ENCODE results near the gene SCAMP2.
"Not testable (repeated sequence)": the region's sequence is repeated elsewhere in the genome, so short reads cannot be mapped to it uniquely, and the experiment has no call there.

The SCAMP2 gene, protein sequence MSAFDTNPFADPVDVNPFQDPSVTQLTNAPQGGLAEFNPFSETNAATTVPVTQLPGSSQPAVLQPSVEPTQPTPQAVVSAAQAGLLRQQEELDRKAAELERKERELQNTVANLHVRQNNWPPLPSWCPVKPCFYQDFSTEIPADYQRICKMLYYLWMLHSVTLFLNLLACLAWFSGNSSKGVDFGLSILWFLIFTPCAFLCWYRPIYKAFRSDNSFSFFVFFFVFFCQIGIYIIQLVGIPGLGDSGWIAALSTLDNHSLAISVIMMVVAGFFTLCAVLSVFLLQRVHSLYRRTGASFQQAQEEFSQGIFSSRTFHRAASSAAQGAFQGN

DNA sequence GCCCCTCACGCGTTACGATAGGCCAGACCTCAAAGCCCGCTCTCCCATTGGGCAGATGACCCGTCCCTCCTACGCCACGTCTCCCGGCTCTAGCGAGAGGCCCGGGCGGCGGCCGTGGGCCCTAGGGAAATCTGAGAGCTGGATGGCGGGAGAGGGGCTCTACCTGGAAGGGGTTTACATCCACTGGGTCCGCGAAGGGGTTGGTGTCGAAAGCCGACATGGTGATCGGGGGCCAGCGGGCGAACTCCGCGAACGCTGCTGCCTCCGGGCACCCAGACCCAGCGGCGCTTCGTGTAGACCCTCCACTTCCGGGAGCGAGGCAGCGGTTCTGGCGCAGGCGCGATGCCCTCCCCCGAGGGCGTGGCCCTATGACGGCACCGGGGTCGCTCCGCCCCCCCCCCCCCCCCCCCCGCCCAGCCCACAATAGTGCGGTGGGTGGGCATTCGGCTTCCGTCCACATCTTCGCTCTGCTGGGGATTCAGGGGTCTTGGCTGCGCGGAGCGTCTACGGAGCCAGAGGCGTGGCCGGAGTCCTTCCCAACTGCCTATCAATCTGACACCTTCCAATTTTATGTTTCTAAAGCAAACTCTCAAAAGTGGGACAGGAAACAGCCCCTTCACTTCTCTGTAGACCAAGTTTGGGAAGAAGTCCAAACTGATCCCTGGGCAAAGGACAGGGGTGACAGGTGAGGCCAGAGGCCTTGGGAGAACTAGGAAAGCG lies at the start of gene SCAMP2:
Gene SCAMP2 (minus strand): TSS at position 330 of the 720 bp plus-strand sequence. CDS start 110 bp downstream, at position 220.
- DNase-seq = peak; percentile 95

- DNase-seq = no peak
Observed at GRCh38 chr15:74920456-74920855, 47.3 kb upstream of the SCAMP2 start.

- DNase-seq = no peak
Observed at GRCh38 chr15:74917676-74918075, 44.5 kb upstream of the SCAMP2 start.

GRCh38 chr15:74913799-74914198 lies 40.6 kb upstream of the SCAMP2 start:
- not testable (repeated sequence) for DNase-seq

- DNase-seq = no peak
Observed at GRCh38 chr15:74913041-74913440, 39.9 kb upstream of the SCAMP2 start.

DNA sequence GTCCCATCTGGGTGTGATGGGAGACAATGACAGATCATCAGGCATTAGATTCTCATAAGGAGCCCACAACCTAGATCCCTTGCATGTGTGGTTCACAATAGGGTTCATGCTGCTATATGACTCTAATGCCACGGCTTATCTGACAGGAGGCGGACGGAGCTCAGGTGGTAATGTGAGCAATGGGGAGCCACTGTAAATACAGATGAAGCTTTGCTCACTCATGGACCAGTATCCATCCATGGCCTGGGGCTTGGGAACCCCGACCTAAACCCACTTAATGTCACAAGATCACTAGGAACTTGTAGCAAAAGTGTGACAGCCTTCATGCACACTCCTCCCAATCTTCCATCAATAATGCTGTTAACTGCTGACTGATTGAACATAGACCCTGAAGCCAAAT lies 35.5 kb upstream of the SCAMP2 start:
- DNase-seq = no peak

DNA sequence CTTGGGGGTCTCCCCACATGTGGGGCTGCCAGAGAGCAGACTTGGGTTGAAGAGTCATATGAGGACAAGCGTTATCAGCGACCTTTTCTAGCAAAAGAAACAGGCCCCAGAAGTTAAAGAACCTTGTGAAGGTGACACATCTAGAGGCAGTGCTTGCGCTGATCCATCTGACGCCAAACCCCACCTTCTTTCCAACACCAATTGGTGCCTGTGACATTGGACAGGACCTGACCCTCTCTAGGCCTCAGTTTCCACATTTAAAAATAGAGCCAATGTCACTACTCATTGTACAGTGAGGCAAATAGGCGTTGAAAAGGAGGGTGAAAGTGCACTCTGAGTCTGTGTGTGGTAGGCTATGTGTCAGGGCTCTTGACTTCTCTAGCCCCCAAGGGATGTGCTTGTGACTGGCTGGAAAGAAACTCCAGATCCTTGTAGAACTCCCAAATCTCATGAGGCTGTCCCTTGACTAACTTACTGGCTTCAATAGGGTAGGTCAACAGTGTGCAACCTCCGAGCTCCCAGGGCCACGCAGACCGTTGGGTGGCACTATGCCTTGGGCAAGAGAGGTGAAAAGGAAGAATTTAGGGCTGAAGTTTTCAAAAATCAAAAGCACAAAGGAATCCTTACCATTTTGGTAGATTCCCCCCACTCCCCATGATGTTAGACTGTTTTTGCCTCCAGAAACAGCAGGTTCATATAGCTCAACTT lies 34.2 kb upstream of the SCAMP2 start:
- DNase-seq = no peak

DNA sequence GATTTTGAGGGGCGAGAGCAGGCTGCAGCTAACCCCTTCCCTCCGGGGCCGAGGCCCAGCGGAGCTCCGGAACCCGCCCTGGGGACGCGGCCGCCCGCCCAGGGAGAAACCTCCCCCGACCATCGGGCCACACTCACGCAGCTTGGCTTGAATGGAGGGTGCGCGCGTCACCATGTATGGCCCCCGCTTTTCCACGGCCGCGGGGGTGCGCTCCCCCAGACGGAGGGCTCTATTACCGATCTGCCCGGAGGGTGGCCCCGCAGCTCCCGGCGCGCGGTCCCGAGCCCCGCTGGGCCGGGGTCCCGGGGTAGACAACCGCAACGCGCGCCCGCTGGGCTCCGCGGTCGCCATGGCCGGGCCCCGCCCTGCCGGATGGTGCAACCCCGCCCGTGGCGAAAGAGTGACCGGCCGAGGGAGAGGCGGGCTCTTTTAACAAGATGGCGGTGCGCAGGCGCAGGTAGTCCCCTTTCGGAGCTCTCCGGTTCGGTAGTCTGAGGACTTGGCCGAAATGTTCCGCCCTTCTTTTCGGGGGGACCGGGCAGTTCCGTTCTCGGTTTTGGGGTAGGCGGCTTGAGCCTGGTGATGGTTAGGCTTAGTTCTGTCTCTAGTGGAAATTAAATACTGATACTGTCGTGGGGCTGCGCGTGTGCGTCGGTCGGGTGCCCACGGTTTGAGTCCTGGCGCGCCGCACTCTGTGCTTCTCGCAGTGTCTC lies 33.4 kb upstream of the SCAMP2 start, which contains the start of gene FAM219B:
Gene FAM219B (minus strand): TSS at position 402 of the 713 bp plus-strand sequence. CDS start 51 bp downstream, at position 351.
- DNase-seq = peak; percentile 69

DNA sequence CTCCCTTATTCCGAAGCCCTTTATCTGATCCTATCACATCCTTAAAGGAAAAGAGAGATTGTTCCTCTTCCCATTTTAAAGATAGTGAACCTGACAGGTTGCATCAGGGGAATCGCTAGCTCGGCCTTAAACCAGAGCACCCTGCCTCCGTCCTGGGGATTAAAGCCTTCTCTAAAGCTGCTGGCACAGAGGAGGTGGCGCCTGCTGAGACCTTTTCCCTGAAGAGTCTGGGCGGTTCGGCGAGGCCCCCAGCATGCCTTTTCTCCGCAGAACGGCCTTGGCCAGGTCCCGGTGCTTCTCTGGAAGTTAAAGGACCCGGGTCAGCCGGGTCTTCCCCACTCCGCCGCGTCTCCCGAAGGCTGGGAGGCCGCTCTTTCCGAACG lies 32.9 kb upstream of the SCAMP2 start:
- DNase-seq = no peak

GRCh38 chr15:74904190-74904805 lies 31.1 kb upstream of the SCAMP2 start:
- DNase-seq = no peak

DNA sequence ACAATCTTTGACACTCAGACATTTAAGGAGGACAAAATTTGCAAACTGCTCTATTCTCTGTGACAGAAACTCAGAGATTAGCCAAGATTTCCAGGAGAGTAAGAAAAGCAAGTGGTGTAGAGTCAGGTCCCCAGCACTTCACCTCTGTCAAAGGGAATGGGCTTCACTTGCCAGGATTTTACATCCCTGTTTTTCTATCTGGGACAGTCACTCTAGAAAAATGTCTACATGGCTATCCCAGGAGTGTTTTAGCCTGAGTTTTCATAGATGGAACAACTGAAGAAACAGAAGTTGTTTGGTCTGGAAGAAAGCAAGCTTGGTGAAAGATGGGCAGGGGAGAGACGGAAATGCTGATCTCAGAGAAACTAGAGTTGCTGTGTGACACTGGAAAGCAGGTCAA lies 30.5 kb upstream of the SCAMP2 start:
- no peak for DNase-seq

GRCh38 chr15:74902295-74903075 lies 29.3 kb upstream of the SCAMP2 start:
- DNase-seq = no peak

- peak; percentile 34 for DNase-seq
Observed at GRCh38 chr15:74901612-74902063, 28.5 kb upstream of the SCAMP2 start.

DNA sequence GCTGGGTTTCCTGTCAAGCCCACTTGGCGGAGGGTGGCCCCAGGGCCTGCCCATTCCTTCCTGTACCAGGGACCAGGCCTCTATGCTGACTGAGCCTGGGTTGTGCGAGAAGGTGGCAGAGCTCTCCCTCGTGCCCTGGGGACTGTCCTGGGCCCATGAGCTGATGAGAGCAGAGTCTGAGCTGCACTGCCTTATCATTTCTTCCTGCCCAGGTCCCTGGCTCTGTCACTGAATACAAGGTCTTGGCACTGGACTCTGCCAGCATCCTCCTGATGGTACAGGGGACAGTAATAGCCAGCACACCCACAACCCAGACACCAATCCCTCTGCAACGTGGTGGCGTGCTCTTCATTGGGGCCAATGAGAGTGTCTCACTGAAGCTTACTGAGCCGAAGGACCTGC lies 24.1 kb upstream of the SCAMP2 start:
- no peak for DNase-seq

DNA sequence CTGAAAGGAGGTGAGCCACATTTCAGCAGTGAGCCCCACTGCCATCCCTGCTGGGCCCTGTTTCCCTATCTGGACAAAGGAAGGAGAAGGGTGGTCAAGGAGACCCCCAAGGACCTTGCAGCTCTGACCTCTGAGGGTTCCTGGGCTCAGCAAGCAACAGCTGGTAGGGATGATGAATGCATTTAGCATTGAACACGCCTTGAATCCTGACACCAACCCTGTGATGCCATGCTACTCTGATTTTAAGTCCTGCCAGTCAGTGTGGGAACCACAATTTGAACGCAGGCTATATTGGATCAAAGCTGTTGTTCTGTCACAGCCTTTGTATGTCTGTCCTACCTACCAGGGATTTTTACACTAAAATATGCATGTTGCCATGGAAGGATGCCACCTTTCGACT lies 23.2 kb upstream of the SCAMP2 start:
- no peak for DNase-seq

DNA sequence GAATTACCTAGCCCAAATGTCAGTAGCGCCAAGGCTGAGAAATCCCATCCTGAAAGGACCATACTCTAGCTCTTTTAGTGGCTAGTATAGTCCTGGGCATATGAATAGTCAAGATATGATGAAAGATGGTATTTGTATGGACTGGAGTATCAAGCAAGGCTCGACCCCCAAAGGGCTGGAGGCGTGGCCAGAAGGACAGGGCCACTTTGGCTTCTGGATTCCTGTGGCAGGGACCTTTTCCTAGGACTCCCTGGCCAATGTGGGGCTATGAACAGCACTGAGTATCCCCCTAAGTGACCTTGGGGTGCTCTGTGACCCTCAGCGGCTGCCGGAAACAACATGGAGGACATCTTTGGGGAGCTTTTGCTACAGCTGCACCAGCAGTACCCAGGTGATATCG lies 22.7 kb upstream of the SCAMP2 start:
- no peak for DNase-seq

- not testable (repeated sequence) for DNase-seq
Observed at GRCh38 chr15:74894383-74894782, 21.2 kb upstream of the SCAMP2 start.

GRCh38 chr15:74893627-74894026 lies 20.5 kb upstream of the SCAMP2 start:
- no peak for DNase-seq

GRCh38 chr15:74892931-74893330 lies 19.8 kb upstream of the SCAMP2 start:
- DNase-seq = no peak

- no peak for DNase-seq
Observed at GRCh38 chr15:74892313-74892712, 19.1 kb upstream of the SCAMP2 start.

GRCh38 chr15:74891469-74891868 lies 18.3 kb upstream of the SCAMP2 start:
- no peak for DNase-seq

DNA sequence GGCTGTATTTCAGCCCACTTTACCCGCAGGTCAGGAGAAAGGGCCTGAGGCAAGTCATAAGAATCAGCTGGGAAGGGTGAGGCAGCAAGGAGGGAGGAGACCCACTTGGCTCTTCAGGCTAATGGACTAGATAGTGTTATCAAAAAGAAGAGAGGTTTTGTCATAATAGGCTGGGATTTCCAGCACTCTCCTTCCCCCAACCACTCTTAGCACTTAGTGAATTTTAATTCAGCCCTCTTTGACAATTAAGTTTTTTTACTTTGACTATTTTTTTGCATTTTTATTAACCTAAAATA lies 17.4 kb upstream of the SCAMP2 start:
- DNase-seq = no peak
